ENCODE measurements around the gene BMPER.

The BMPER gene

GRCh38 chr7:34175837-34176236, 270.5 kb downstream of the BMPER start:
- no peak overlapping the region for H3K4me3 ChIP-seq (ENCODE audit: low read length)
- no peak for DNase-seq (ENCODE audit: low read depth)
- no peak for TF ChIP-seq CTCF (conservative IDR thresholded peaks at IDR 0.05; ENCODE audit: low read length)

GRCh38 chr7:34177476-34177875, 272.1 kb downstream of the BMPER start:
- no peak for DNase-seq (ENCODE audit: low read depth)
- TF ChIP-seq CTCF (conservative IDR thresholded peaks at IDR 0.05; ENCODE audit: low read length): no peak
- H3K4me3 ChIP-seq (ENCODE audit: low read length): no peak overlapping the region

GRCh38 chr7:34181271-34181958, 276.1 kb downstream of the BMPER start:
- TF ChIP-seq CTCF (conservative IDR thresholded peaks at IDR 0.05; ENCODE audit: low read length): no peak
- no peak overlapping the region for H3K4me3 ChIP-seq (ENCODE audit: low read length)
- DNase-seq (ENCODE audit: low read depth): no peak

GRCh38 chr7:34184466-34184865, 279.1 kb downstream of the BMPER start:
- peak; percentile 43 for DNase-seq (ENCODE audit: low read depth)
- no peak overlapping the region for H3K4me3 ChIP-seq (ENCODE audit: low read length)
- peak; percentile 36 for TF ChIP-seq CTCF (conservative IDR thresholded peaks at IDR 0.05; ENCODE audit: low read length)

- DNase-seq (ENCODE audit: low read depth): no peak
- TF ChIP-seq CTCF (conservative IDR thresholded peaks at IDR 0.05; ENCODE audit: low read length): no peak
- H3K4me3 ChIP-seq (ENCODE audit: low read length): no peak overlapping the region
Observed at GRCh38 chr7:34187798-34188307, 282.5 kb downstream of the BMPER start.

GRCh38 chr7:34189031-34189430, 283.7 kb downstream of the BMPER start:
- H3K4me3 ChIP-seq (ENCODE audit: low read length): no peak overlapping the region
- no peak for TF ChIP-seq CTCF (conservative IDR thresholded peaks at IDR 0.05; ENCODE audit: low read length)
- no peak for DNase-seq (ENCODE audit: low read depth)

GRCh38 chr7:34190299-34190698, 285.0 kb downstream of the BMPER start:
- no peak overlapping the region for H3K4me3 ChIP-seq (ENCODE audit: low read length)
- peak; percentile 11 for DNase-seq (ENCODE audit: low read depth)
- TF ChIP-seq CTCF (conservative IDR thresholded peaks at IDR 0.05; ENCODE audit: low read length): no peak

Measured in AG10803 (cell line).